GM12865 (cell line): ENCODE measurements around the gene CRK.
A peak's percentile ranks its signal among the peaks of the same experiment; 100 is the strongest.

Experiments
- DNase-seq: peaks from one replicate; pipeline ENCODE4 v3.0.0; 2010; ENCODE audit warnings: low read depth
- H3K4me3 ChIP-seq: 2 replicates; pipeline ENCODE4 v1.5.1; 2011; ENCODE audit warnings: mild to moderate bottlenecking, low read depth, low read length, control low read depth
- TF ChIP-seq, protein P1 (sequence below): IDR thresholded peaks from 2 replicates; pipeline ENCODE4 v1.5.1; 2011; ENCODE audit warnings: low read length, control low read depth, low read depth, inconsistent platforms; ENCODE audit not compliant: insufficient read depth; ENCODE audit errors: missing control alignments

The CRK gene

GRCh38 chr17:1486802-1487695 is 31.0 kb upstream of the CRK start:
- peak overlapping the region; percentile 72 for H3K4me3 ChIP-seq
- TF ChIP-seq, protein P1, sequence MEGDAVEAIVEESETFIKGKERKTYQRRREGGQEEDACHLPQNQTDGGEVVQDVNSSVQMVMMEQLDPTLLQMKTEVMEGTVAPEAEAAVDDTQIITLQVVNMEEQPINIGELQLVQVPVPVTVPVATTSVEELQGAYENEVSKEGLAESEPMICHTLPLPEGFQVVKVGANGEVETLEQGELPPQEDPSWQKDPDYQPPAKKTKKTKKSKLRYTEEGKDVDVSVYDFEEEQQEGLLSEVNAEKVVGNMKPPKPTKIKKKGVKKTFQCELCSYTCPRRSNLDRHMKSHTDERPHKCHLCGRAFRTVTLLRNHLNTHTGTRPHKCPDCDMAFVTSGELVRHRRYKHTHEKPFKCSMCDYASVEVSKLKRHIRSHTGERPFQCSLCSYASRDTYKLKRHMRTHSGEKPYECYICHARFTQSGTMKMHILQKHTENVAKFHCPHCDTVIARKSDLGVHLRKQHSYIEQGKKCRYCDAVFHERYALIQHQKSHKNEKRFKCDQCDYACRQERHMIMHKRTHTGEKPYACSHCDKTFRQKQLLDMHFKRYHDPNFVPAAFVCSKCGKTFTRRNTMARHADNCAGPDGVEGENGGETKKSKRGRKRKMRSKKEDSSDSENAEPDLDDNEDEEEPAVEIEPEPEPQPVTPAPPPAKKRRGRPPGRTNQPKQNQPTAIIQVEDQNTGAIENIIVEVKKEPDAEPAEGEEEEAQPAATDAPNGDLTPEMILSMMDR: no peak
- peak; percentile 88 for DNase-seq

DNA sequence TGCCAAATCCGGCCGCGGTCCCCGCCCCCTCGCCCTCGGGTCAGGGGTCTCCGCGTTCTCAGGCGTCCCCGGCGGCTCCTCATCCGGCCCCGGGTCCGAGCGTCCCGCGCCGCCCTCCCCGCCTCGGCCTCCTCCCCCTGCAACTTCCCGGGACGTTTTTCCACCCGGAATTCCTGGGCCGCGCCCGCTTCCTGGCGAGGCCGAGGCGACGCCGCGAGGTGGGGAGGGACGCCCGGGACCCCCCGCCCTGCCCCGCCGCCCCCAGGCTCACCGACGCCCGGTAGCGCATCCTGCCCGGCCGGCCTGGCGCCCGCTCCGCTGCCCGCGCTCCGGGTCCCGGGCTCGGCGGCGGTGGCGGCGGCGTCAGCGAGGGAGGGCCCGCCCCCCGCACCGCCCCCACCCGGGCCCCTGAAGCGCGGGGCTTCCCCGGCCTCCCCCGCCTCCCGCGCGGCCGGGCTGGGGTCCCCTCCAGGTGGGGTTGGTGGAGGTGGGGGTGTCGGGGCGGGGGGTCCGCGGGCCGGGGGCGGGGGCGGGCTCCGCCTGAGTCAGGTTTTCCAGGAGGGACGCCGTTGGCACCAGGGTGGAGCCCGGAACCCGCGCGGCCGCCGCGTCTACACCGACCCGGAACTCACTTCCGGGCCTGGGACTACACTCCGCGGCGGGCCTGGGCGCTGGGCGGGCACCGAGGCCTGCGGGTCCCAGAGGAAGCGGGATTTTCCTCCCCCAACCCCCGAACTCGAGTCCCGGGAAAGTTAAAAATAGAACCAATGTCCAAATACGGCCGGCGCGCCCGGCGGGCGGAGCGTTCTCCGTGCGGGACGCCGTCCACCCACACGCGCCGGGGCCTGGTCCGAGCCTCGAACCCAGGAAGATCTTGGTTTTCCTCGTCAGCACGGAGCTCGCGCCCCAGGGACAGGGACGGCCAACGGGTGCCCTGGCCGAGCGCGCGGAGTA is 29.7 kb upstream of the CRK start:
- TF ChIP-seq, protein P1: no peak
- H3K4me3 ChIP-seq: peak overlapping the region; percentile 76
- peak; percentile 69 for DNase-seq

DNA sequence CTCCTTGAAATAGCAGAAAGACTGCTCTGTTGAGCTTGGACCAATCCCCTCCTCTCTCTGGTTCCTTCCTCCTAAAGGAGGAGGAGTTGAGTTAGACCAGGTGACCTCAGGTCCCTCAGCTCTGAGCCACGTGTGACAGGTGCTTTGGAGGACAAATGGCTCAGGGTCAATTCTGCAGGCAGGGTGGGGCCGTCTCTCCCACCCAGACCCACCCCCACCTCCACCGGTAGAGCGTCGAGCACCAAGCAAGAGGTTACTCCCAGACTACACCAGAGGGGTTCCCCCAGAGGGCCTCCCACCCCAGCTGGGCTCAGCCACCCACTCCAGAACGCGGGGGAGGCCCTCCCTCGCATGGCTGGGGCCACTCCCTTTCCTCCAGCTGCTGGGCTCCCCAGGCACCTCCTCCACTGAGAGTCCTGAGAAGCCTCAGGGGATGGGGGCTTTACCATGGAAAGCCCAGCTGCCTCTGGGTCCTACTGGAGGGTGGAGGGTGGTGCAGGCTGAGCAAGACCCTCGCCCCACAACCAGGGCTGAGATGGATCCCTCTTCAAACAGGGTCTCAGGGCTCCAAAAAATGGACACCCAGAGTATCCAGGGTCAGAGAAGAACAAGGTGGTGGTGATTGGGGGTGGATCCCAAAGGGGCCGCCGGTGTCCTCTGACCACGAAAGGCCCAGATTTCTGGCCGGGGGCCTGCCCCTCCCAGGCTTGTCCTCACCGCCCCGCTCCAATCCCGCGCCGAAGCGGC is 28.8 kb upstream of the CRK start:
- peak overlapping the region; percentile 76 for H3K4me3 ChIP-seq
- peak; percentile 86 for DNase-seq
- TF ChIP-seq, protein P1: peak; percentile 20

- TF ChIP-seq, protein P1: no peak
- peak overlapping the region; percentile 76 for H3K4me3 ChIP-seq
- no peak for DNase-seq
These were observed 28.1 kb upstream of the CRK start for GRCh38 chr17:1484060-1484535.

DNA sequence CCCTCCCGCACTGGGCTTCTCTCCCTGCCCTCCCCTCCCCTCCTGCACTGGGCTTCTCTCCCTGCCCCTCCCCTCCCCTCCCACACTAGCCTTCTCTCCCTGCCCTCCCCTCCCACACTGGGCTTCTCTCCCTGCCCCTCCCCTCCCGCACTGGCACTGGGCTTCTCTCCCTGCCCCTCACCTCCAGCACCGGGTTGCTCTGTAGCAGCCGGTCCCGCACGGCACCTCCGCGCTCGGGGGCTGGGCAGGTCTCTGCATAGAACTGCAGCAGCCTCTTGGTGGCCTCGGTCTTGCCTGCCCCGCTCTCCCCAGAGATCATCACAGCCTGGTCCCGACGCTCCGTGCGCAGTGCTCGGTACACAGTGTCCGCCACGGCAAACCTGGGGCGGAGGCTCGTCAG is 26.6 kb upstream of the CRK start:
- DNase-seq: no peak
- no peak overlapping the region for H3K4me3 ChIP-seq
- TF ChIP-seq, protein P1: no peak

GRCh38 chr17:1481736-1482135 is 25.7 kb upstream of the CRK start:
- TF ChIP-seq, protein P1: no peak
- H3K4me3 ChIP-seq: no peak overlapping the region
- no peak for DNase-seq
